ENCODE measurements around the gene CTNNB1. TPM values are rescaled to one million over a fixed set of nuclear protein-coding genes. Genes with fewer than 3 reads are reported as not detected.

Gene CTNNB1
- total RNA-seq, 1 experiment from 2014 or later, result 186 TPM

DNA sequence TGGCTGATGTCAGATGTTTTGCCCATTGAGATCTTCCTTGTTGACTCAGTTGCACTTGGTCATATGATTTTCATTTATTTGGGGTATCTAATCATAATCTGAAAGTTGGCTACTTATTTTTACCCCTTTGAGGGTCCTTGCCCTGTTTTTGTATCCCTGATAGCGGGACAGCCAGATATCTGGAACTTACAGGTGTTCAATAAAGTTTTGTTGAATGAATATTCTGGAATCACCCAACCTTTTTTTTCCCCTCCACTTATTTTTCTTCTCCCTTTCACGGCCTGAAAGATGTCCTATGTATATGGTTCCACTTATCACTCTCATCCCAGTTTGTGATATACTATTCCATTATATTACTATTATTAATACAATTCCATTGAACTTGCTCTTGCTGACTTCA is 12.8 kb downstream of the CTNNB1 start:
- in situ Hi-C loops (cut with HindIII; ENCODE audit: low pct_unique_long_range_greater_than_20kb, low sequenced_read_pairs), result no loop called here

DNA sequence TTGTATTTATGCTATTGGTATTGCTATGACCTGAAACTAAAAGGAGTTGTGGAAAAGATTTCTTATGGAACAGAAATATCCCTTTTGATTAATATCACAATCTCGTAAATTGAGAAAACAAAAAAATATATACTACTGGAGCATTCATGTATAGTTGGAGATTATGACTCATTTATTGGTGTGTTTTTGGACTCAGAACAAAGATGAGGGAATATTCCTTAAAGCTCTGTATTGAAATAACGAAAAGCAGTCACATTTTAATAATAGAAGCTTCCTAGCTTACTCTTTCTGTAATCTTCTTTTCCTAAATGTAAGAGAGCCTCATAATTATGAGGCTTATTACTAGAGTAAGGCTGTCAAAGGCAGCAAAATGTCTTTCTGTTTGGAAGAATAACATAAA is 14.3 kb downstream of the CTNNB1 start:
- ChIA-PET POLR2A (no interaction called here), CTCF (no interaction called here)
- intact Hi-C loops (cut with micrococcal nuclease; ENCODE audit: unreplicated experiment), result no loop called here
- TF ChIP-seq POLR2AphosphoS5 (IDR thresholded peaks at IDR 0.05; ENCODE audit: low read depth, low read length) (no peak), TCF7L2 (IDR thresholded peaks at IDR 0.05; ENCODE audit: low read depth, low read length) (no peak), REST (IDR thresholded peaks at IDR 0.05; ENCODE audit: insufficient read depth in 1 of 2, low read depth in 2 of 2, low read length in 1 of 2) (no peak), SIN3A (IDR thresholded peaks at IDR 0.05; ENCODE audit: borderline replicate concordance, insufficient read depth, low read depth, low read length) (no peak)
- TF ChIP-seq, protein P1, sequence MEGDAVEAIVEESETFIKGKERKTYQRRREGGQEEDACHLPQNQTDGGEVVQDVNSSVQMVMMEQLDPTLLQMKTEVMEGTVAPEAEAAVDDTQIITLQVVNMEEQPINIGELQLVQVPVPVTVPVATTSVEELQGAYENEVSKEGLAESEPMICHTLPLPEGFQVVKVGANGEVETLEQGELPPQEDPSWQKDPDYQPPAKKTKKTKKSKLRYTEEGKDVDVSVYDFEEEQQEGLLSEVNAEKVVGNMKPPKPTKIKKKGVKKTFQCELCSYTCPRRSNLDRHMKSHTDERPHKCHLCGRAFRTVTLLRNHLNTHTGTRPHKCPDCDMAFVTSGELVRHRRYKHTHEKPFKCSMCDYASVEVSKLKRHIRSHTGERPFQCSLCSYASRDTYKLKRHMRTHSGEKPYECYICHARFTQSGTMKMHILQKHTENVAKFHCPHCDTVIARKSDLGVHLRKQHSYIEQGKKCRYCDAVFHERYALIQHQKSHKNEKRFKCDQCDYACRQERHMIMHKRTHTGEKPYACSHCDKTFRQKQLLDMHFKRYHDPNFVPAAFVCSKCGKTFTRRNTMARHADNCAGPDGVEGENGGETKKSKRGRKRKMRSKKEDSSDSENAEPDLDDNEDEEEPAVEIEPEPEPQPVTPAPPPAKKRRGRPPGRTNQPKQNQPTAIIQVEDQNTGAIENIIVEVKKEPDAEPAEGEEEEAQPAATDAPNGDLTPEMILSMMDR (IDR thresholded peaks at IDR 0.05), result no peak
- Histone ChIP-seq H3K9me3 (ENCODE audit: control insufficient read depth, insufficient read depth, low read depth, low read length) (no peaks in the 10 kb centered on the region), H3K4me1 (ENCODE audit: control insufficient read depth, insufficient read depth, low read length) (peaks cover 17% of the 10 kb centered on the region; the same call in 1 of the 2 replicates), H3K36me3 (ENCODE audit: control insufficient read depth, insufficient read depth, low read length) (no peaks in the 10 kb centered on the region), H3K4me3 (ENCODE audit: low read depth in 2 of 2, low read length in 2 of 2) (no peak overlapping the region), H3K27me3 (ENCODE audit: control insufficient read depth, insufficient read depth, low read length) (no peaks in the 10 kb centered on the region), H3K27ac (ENCODE audit: low read length) (no peak overlapping the region)
- DNase-seq (ENCODE audit: low read depth, low spot score), result no peak
- BruUV-seq (replicated peaks), result no TSS peak
- ATAC-seq, result no peak
- in situ Hi-C loops (cut with HindIII; ENCODE audit: low pct_unique_long_range_greater_than_20kb, low sequenced_read_pairs), result no loop called here

More for the DNA sequence above, 12.8 kb downstream of the CTNNB1 start:
- intact Hi-C loops (cut with micrococcal nuclease; ENCODE audit: unreplicated experiment), result no loop called here
- H3K27me3 ChIP-seq (ENCODE audit: control insufficient read depth, insufficient read depth, low read length), result no peaks in the 10 kb centered on the region
- no peak for DNase-seq (ENCODE audit: low read depth, low spot score)
- no peak overlapping the region for H3K27ac ChIP-seq (ENCODE audit: low read length)
- ChIA-PET POLR2A (no interaction called here), CTCF (no interaction called here)
- H3K4me1 ChIP-seq (ENCODE audit: control insufficient read depth, insufficient read depth, low read length), result peaks cover 21% of the 10 kb centered on the region; the same call in 1 of the 2 replicates
- H3K9me3 ChIP-seq (ENCODE audit: control insufficient read depth, insufficient read depth, low read depth, low read length), result no peaks in the 10 kb centered on the region
- no peak overlapping the region for H3K4me3 ChIP-seq (ENCODE audit: low read depth in 2 of 2, low read length in 2 of 2)
- TF ChIP-seq POLR2AphosphoS5 (IDR thresholded peaks at IDR 0.05; ENCODE audit: low read depth, low read length) (no peak), REST (IDR thresholded peaks at IDR 0.05; ENCODE audit: insufficient read depth in 1 of 2, low read depth in 2 of 2, low read length in 1 of 2) (no peak), TCF7L2 (IDR thresholded peaks at IDR 0.05; ENCODE audit: low read depth, low read length) (no peak), SIN3A (IDR thresholded peaks at IDR 0.05; ENCODE audit: borderline replicate concordance, insufficient read depth, low read depth, low read length) (no peak)
- TF ChIP-seq, protein P1 (IDR thresholded peaks at IDR 0.05), result no peak
- BruUV-seq (replicated peaks), result no TSS peak
- ATAC-seq, result no peak
- H3K36me3 ChIP-seq (ENCODE audit: control insufficient read depth, insufficient read depth, low read length), result no peaks in the 10 kb centered on the region
